Activated naive CD4-positive, alpha-beta T cell treated with anti-CD3 and anti-CD28 coated beads for 36 hours (primary cell): Measurements from ENCODE around the gene TMEM150A. TPM values are rescaled to one million over a fixed set of nuclear protein-coding genes. Genes with fewer than 3 reads are reported as not detected.

ENCODE experiments used
- CTCF ChIA-PET: fragments of 350-600 bp; sonication (Branson Sonifier 250); formaldehyde crosslinking; loops from one replicate; lab custom pipeline; 2021; ENCODE audit warnings: antibody characterized with exemption; lab: Charles Lee
- DNase-seq: peaks from one replicate; pipeline ENCODE4 v3.0.0-alpha.2; 2020
- H3K27ac Mint-ChIP-seq: one replicate; pipeline ENCODE4 v1.8.0; 2021; ENCODE audit warnings: mild to moderate bottlenecking, mixed read lengths
- H3K27me3 Mint-ChIP-seq: one replicate; pipeline ENCODE4 v1.8.0; 2021; ENCODE audit warnings: low read depth, mixed read lengths
- H3K36me3 Mint-ChIP-seq: one replicate; pipeline ENCODE4 v1.8.0; 2021; ENCODE audit warnings: low read depth, mixed read lengths
- H3K4me1 Mint-ChIP-seq: one replicate; pipeline ENCODE4 v1.8.0; 2021; ENCODE audit warnings: low read depth, mixed read lengths
- H3K4me3 Mint-ChIP-seq: one replicate; pipeline ENCODE4 v1.8.0; 2021; ENCODE audit warnings: mild to moderate bottlenecking, moderate library complexity, mixed read lengths
- H3K9me3 Mint-ChIP-seq: one replicate; pipeline ENCODE4 v1.8.0; 2021; ENCODE audit warnings: mixed read lengths
- intact Hi-C: fragments of 100-400 bp; cut with micrococcal nuclease; formaldehyde crosslinking; loops from one replicate; pipeline ENCODE4 v1.15.1; 2023
- total RNA-seq, 2 experiments: library from RNA; stranded (reverse); gene quantifications; one replicate each; pipeline ENCODE4 v1.2.3, GENCODE V29; 2021

TMEM150A gene, protein sequence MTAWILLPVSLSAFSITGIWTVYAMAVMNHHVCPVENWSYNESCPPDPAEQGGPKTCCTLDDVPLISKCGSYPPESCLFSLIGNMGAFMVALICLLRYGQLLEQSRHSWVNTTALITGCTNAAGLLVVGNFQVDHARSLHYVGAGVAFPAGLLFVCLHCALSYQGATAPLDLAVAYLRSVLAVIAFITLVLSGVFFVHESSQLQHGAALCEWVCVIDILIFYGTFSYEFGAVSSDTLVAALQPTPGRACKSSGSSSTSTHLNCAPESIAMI
- under 1 TPM; 0.55 to 0.67 TPM for total RNA-seq

DNA sequence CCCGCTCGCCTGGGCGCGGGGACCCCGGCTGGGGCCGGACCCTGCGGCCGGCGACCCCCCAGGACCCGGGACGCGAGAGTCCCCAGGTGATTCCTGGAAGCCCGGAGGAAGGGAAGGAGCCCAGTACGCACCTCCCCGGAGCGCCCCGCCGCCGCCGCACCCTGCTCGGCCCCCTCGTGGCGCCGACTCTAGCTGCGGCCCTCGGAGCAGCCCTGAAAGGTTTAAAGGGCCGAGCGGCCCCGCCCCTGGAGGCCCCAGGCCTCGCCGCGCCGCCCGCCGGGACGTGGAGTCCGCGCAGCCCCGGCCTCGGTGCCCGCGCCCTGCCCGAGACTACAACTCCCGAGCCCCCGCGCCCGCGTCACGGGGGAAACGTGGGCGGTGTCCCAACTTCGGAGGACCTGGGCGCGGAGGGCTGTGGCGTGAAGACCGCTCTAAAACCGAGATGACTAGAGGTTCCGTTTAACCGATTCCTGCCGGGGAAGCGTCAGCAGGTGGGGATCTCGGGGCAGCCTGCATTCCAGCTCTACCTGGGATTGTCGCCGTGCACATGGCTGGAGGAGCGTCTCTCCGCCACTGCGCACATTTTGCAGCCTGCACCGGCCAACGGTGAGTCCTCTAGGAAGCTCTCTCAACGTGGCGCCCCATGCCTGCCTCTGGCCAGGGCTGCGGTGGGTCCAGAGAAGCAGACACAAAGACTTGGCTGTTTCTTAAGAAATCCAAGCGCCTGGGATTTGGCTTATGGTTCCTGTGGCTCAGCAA lies at the start of gene TMEM150A:
Gene TMEM150A (minus strand): TSS at position 223 of the 759 bp plus-strand sequence. CDS start 750 bp downstream, outside the sequence.
- CTCF ChIA-PET: interaction anchor here (0.7 to 4.1 kb wide), 5 partner anchors 9 to 34 kb away, joined by 3 to 25 read pairs (median 3); partner anchors contain the start of gene C2orf68
- Mint-ChIP-seq H3K36me3 (peaks cover 3% of the 10 kb centered on the region), H3K27ac (peak within 1 kb of the TSS; percentile 33), H3K4me3 (peak within 1 kb of the TSS; percentile 87), H3K27me3 (no peaks in the 10 kb centered on the region), H3K9me3 (no peaks in the 10 kb centered on the region), H3K4me1 (peaks cover 25% of the 10 kb centered on the region)
- DNase-seq: peak; percentile 86
- intact Hi-C loops: loop anchor here (1.0 to 2.0 kb wide), 5 partner anchors 7 to 64 kb away; partner anchors contain the start of genes C2orf68, GGCX, MAT2A and RNF181

DNA sequence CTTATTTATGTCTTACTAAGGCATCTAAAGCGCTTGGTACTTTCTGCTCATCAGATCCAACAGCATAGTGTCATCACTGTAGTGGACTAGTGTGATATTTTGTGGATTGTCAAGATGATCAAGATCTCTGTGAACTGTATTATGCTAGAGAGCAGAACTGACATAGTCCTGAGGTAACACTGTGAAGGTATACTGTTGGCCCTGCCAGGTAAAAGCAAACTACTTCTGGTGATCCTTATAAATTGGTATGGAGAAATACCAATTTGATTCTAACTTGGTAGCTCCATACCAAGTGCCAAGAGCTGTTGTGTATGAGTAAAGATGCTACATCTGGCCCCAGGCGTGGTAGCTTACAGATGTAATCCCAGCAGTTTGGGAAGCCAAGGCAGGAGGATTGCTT lies 49.6 kb upstream of the TMEM150A start:
- H3K9me3 Mint-ChIP-seq: no peaks in the 10 kb centered on the region
- no peaks in the 10 kb centered on the region for H3K4me1 Mint-ChIP-seq
- no peaks in the 10 kb centered on the region for H3K27me3 Mint-ChIP-seq
- no peak overlapping the region for H3K27ac Mint-ChIP-seq
- intact Hi-C loops: no loop called here
- H3K4me3 Mint-ChIP-seq: no peak overlapping the region
- H3K36me3 Mint-ChIP-seq: peaks cover 40% of the 10 kb centered on the region
- CTCF ChIA-PET: interaction anchor here (0.8 to 10.1 kb wide), 3 partner anchors 15 to 27 kb away, joined by 3 to 75 read pairs (median 4); no protein-coding TSS in a partner anchor
- DNase-seq: no peak

DNA sequence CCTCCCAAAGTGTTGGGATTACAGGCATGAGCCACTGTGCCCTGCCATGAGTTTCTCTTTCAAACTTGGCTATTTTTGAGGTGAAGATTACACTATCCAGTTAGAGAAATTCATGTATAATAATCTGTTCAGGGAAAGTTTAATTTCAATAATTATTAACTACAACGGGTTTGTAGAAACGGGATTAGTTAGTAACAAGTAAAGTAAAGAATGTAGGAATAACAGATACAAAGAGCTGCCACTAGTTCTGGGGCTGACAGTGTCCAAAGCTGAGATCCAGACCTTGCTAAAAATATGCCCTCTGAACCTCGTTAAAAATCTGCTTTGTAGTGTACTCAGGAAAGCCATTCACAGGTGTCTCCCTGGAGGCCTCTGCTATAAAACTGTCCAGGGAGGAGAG lies 48.6 kb upstream of the TMEM150A start:
- H3K4me3 Mint-ChIP-seq: no peak overlapping the region
- H3K36me3 Mint-ChIP-seq: peaks cover 47% of the 10 kb centered on the region
- no peaks in the 10 kb centered on the region for H3K9me3 Mint-ChIP-seq
- intact Hi-C loops: no loop called here
- no peaks in the 10 kb centered on the region for H3K4me1 Mint-ChIP-seq
- H3K27me3 Mint-ChIP-seq: no peaks in the 10 kb centered on the region
- H3K27ac Mint-ChIP-seq: no peak overlapping the region
- no peak for DNase-seq
- CTCF ChIA-PET: interaction anchor here (0.6 to 10.1 kb wide), 2 partner anchors 14 to 272 kb away, joined by 3 to 75 read pairs; no protein-coding TSS in a partner anchor

DNA sequence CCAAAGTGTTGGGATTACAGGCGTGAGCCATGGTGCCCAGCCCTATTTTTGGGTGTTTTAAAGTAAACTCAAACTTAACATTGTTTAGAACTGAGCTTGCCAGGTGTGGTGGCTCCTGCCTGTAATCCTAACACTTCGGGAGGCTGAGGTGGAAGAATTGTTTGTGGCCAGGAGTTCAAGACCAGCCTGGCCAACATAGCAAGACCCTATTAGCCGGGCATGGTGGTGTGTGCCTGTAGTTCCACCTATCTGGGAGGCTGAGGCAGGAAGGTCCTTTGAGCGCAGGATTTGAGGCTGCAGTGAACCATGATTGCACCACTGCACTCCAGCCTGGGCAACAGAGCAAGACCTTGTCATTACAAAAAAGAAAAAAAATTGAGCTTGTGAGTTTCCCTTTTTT lies 48.0 kb upstream of the TMEM150A start:
- no peak overlapping the region for H3K27ac Mint-ChIP-seq
- H3K4me1 Mint-ChIP-seq: no peaks in the 10 kb centered on the region
- intact Hi-C loops: no loop called here
- H3K36me3 Mint-ChIP-seq: peaks cover 51% of the 10 kb centered on the region
- no peak overlapping the region for H3K4me3 Mint-ChIP-seq
- DNase-seq: no peak
- H3K9me3 Mint-ChIP-seq: no peaks in the 10 kb centered on the region
- no peaks in the 10 kb centered on the region for H3K27me3 Mint-ChIP-seq
- CTCF ChIA-PET: interaction anchor here (0.6 to 10.1 kb wide), 3 partner anchors 14 to 271 kb away, joined by 3 to 75 read pairs (median 4); no protein-coding TSS in a partner anchor

DNA sequence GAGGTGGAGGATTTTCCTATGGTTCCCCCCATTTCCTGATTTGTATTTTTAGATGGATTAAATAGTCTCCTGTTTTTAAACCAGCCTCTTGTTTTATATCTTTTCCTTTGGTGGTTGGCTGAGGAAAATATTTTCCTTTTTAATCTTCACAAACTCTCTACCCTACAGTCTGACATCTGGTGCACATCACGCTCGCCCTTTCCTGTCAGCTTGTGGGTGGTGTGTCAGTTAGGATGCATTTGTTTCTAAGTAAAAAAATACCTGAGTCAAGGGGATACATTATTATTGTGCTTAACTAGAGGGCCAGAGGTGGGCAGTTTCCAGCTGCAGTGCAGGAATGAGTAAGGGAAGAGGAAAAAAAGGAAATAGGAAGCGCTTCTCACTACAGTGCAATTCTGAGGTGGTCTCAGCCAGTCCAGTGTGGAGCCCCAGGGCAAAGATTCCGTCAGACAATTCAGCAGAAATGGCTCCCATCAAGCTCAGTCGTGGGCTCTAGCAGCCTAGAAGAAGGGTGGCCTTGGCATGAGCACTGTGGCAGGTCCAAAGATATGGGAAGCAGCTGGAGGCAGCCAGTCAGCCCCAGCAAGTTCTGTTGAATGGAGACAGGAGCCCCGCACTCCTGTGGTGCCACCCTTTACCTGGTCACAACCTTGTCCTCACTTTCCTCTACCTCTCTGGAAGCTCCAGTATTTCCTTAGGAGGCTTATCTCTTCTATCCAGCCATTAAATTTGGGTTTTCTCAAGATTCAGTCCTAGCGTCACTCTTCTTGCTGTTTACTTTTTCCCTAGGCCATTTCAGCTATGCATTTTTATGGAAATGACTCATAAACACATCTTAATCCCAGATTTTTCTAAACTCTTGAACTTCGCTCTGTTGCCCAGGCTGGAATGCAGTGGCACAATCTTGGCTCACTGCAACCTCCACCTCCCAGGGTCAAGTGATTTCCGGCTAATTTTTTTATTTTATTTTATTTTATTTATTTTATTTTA lies 47.0 kb upstream of the TMEM150A start:
- peaks cover 55% of the 10 kb centered on the region for H3K36me3 Mint-ChIP-seq
- intact Hi-C loops: no loop called here
- peak overlapping the region; percentile 63 for H3K27ac Mint-ChIP-seq
- H3K27me3 Mint-ChIP-seq: no peaks in the 10 kb centered on the region
- no peaks in the 10 kb centered on the region for H3K9me3 Mint-ChIP-seq
- no peak overlapping the region for H3K4me3 Mint-ChIP-seq
- H3K4me1 Mint-ChIP-seq: no peaks in the 10 kb centered on the region
- DNase-seq: no peak
- CTCF ChIA-PET: interaction anchor here (0.6 to 10.1 kb wide), 7 partner anchors 13 to 330 kb away, joined by 3 to 75 read pairs (median 3); no protein-coding TSS in a partner anchor

DNA sequence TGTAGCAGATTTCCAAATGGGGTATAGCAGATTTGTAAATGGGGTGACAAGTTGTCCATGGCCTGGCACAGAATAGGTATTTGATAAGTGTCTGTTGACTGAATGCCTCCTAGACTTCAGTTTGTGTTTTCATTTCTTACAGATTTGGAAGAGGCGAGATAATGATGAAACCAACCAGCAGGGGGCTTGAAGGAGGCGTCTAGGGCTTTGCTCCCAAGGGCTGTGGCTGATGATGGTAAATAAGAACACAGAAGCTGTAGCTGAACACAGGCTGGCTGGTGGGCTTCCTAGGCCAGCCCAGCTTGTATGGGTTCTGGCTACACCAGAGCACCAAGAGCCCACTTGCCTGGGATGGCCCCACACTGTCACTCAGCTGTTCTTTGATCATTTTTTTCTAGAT lies 46.1 kb upstream of the TMEM150A start:
- intact Hi-C loops: no loop called here
- H3K4me3 Mint-ChIP-seq: no peak overlapping the region
- no peaks in the 10 kb centered on the region for H3K9me3 Mint-ChIP-seq
- no peak for DNase-seq
- H3K27me3 Mint-ChIP-seq: no peaks in the 10 kb centered on the region
- CTCF ChIA-PET: interaction anchor here (1.0 to 10.1 kb wide), 5 partner anchors 12 to 124 kb away, joined by 3 to 75 read pairs (median 3); no protein-coding TSS in a partner anchor
- H3K27ac Mint-ChIP-seq: no peak overlapping the region
- peaks cover 54% of the 10 kb centered on the region for H3K36me3 Mint-ChIP-seq
- no peaks in the 10 kb centered on the region for H3K4me1 Mint-ChIP-seq

DNA sequence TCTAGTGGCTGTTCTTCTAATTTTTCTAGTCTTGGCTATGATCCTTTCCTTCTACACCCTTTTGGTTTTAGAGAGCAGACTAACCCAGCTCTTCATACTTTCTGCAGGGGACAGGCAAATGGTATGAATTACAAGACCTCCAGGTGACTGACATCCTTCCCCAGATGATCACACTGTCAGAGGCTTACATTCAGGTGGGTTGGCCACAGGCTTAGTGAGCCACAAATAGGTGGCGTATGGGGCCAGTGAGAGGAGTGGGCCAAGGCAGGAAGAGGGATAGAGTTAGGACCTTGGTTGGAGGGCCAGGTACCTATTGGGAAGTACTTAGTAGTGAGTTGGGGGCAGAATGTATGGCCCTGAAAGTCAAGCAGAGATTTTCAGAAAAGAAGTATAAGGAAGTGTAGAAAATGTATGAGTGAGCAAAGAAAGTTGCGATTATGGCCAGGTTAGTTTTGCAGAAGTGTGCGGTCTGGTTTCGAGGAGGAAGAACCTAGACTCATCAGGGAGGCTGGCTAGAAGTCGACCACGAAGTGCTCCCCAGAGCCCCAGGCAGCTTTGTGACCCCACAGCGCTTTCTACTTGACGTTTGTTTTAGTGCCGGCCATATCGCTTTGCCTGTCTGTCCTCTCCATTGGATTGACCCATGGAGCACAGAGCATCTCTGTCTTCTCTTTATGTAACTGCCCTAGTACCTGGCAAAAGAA lies 45.5 kb upstream of the TMEM150A start:
- H3K27me3 Mint-ChIP-seq: no peaks in the 10 kb centered on the region
- CTCF ChIA-PET: interaction anchor here (0.6 to 10.1 kb wide), 6 partner anchors 11 to 238 kb away, joined by 3 to 75 read pairs (median 4); no protein-coding TSS in a partner anchor
- H3K27ac Mint-ChIP-seq: no peak overlapping the region
- intact Hi-C loops: no loop called here
- no peak for DNase-seq
- no peak overlapping the region for H3K4me3 Mint-ChIP-seq
- H3K36me3 Mint-ChIP-seq: peaks cover 55% of the 10 kb centered on the region
- no peaks in the 10 kb centered on the region for H3K9me3 Mint-ChIP-seq
- no peaks in the 10 kb centered on the region for H3K4me1 Mint-ChIP-seq

DNA sequence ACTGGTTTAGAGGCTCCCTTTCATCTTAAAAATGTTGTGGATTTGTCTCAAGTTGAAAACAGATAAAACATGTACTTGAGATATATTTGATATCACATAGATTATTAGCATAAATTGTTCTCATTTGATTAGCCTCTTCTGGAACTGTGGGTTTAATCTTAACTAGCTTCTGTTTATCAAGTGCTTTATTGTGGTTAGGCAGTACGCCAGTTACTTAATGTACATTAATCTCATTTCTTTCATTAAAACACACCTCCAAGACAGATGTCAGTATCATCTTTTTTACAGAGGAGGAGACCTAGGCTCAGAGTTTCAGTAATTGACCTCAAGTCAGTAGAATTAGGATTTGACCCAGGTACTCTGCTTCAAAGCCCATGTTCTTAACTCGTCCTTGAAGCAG lies 43.7 kb upstream of the TMEM150A start:
- no peaks in the 10 kb centered on the region for H3K27me3 Mint-ChIP-seq
- intact Hi-C loops: no loop called here
- H3K4me3 Mint-ChIP-seq: no peak overlapping the region
- peaks cover 64% of the 10 kb centered on the region for H3K36me3 Mint-ChIP-seq
- H3K27ac Mint-ChIP-seq: no peak overlapping the region
- no peak for DNase-seq
- CTCF ChIA-PET: interaction anchor here (10.1 kb wide), 1 partner anchor 9 kb away, joined by 75 read pairs; no protein-coding TSS in a partner anchor
- no peaks in the 10 kb centered on the region for H3K4me1 Mint-ChIP-seq
- no peaks in the 10 kb centered on the region for H3K9me3 Mint-ChIP-seq

DNA sequence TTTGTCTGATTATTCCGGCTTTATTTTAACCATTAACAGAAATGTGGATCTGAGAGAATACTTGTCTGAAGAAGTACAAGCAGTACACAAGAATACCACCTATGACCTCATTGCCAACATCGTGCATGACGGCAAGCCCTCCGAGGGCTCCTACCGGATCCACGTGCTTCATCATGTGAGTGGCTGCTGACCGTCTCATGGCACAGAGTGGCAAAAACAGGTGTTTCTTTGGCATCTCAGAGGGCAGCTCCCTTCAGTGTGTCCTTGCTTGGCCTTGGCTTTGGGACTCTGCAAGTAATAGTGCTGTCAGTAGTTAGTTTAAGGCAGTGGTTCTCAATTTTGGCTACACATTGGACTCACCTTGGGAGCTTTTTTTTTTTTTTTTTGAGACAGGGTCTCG lies 42.4 kb upstream of the TMEM150A start:
- no peak for DNase-seq
- H3K9me3 Mint-ChIP-seq: no peaks in the 10 kb centered on the region
- intact Hi-C loops: no loop called here
- H3K4me3 Mint-ChIP-seq: no peak overlapping the region
- CTCF ChIA-PET: interaction anchor here (0.7 to 10.1 kb wide), 2 partner anchors 8 to 64 kb away, joined by 3 to 75 read pairs; no protein-coding TSS in a partner anchor
- no peak overlapping the region for H3K27ac Mint-ChIP-seq
- H3K27me3 Mint-ChIP-seq: no peaks in the 10 kb centered on the region
- H3K36me3 Mint-ChIP-seq: peaks cover 74% of the 10 kb centered on the region
- no peaks in the 10 kb centered on the region for H3K4me1 Mint-ChIP-seq

DNA sequence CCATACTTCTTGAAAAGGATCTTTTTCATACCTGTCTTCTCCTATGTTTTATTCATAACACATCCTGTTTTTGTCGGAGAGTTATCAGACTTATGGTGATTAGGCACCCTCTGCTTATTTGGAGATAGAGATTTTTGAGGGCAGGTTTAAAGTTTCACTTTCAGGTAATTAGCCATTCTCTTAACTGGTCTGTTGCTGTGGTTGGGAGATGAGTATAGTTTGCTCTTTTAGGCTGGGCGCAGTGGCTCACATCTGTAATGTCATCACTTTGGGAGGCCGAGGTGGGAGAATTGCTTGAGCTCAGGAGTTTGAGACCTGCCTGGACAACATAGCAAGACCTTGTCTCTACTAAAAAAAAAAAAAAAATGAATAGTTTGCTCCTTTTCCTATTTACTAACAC lies 40.2 kb upstream of the TMEM150A start:
- DNase-seq: no peak
- Mint-ChIP-seq H3K4me3 (no peak overlapping the region), H3K27ac (no peak overlapping the region), H3K27me3 (no peaks in the 10 kb centered on the region), H3K9me3 (no peaks in the 10 kb centered on the region), H3K4me1 (no peaks in the 10 kb centered on the region), H3K36me3 (peaks cover 64% of the 10 kb centered on the region)
- CTCF ChIA-PET: interaction anchor here (0.6 kb wide), 1 partner anchor 44 kb away, joined by 3 read pairs; no protein-coding TSS in a partner anchor
- intact Hi-C loops: no loop called here

DNA sequence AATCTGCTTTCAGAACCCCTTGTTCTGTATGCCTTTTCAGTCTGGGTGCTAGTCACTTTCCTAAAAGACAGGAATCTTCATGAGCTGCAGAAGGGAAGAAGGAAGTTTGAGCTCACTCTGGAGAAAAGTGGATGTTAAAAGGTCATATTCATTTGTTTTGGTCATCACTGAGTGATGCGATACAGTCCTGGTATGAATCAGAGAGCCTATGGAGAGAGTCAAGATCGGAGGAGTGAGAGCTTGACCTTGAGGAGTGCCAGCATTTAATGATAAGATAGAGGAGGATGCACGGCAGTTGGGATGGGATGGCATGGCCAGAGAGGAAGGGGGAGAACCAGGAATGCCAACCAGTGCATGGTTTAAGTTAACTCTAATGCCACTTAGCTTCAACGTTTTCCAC lies 33.1 kb upstream of the TMEM150A start:
- CTCF ChIA-PET: interaction anchor here (1.0 to 4.6 kb wide), 7 partner anchors 12 to 198 kb away, joined by 4 to 103 read pairs (median 21); no protein-coding TSS in a partner anchor

More for the DNA sequence above, 33.1 kb upstream of the TMEM150A start:
- H3K27ac Mint-ChIP-seq: no peak overlapping the region
- no peak for DNase-seq
- peaks cover 9% of the 10 kb centered on the region for H3K4me1 Mint-ChIP-seq
- H3K9me3 Mint-ChIP-seq: no peaks in the 10 kb centered on the region
- H3K36me3 Mint-ChIP-seq: peaks cover 59% of the 10 kb centered on the region
- intact Hi-C loops: loop anchor here (2.0 kb wide), 2 partner anchors 71 to 215 kb away; no protein-coding TSS in a partner anchor
- H3K4me3 Mint-ChIP-seq: no peak overlapping the region
- no peaks in the 10 kb centered on the region for H3K27me3 Mint-ChIP-seq
